ENCODE data around the gene SLC66A3.

GRCh38 chr2:11124760-11125068 is 30.6 kb upstream of the SLC66A3 start:
- TF ChIP-seq POLR2AphosphoS5 (IDR thresholded peaks at IDR 0.05; ENCODE audit: borderline replicate concordance, low read depth, low read length) = no peak
- TF ChIP-seq EZH2 (IDR thresholded peaks at IDR 0.05) = no peak

Data from SK-N-MC (cell line).